HG02970 (cell line): Measurements from ENCODE around the gene DUSP5.
"Not testable (repeated sequence)": the region's sequence is repeated elsewhere in the genome, so short reads cannot be mapped to it uniquely, and the experiment has no call there.

Experiments
- ATAC-seq: cut with Tn5 transposase; IDR thresholded peaks from one replicate; pipeline ENCODE4 v1.9.1; 2021; ENCODE audit warnings: mild to moderate bottlenecking, moderate library complexity, moderate number of reproducible peaks; ENCODE audit not compliant: unreplicated experiment, low FRiP score

The DUSP5 gene

GRCh38 chr10:110512461-110513187 is 14.9 kb downstream of the DUSP5 start:
- ATAC-seq = no peak

GRCh38 chr10:110513949-110514348 is 16.2 kb downstream of the DUSP5 start:
- no peak for ATAC-seq

- ATAC-seq = no peak
These were observed 17.1 kb downstream of the DUSP5 start for GRCh38 chr10:110514848-110515247.

- ATAC-seq = no peak
These were observed 19.2 kb downstream of the DUSP5 start for GRCh38 chr10:110516815-110517492.

GRCh38 chr10:110522365-110522988 is 24.8 kb downstream of the DUSP5 start:
- no peak for ATAC-seq

GRCh38 chr10:110523736-110524135 is 26.0 kb downstream of the DUSP5 start:
- ATAC-seq = no peak

GRCh38 chr10:110524179-110524858 is 26.6 kb downstream of the DUSP5 start:
- no peak for ATAC-seq

GRCh38 chr10:110524859-110525232 is 27.1 kb downstream of the DUSP5 start:
- ATAC-seq = no peak

- no peak for ATAC-seq
These were observed 27.9 kb downstream of the DUSP5 start for GRCh38 chr10:110525349-110526260.

GRCh38 chr10:110527731-110528171 is 30.0 kb downstream of the DUSP5 start:
- no peak for ATAC-seq

GRCh38 chr10:110528224-110528996 is 30.7 kb downstream of the DUSP5 start:
- no peak for ATAC-seq

GRCh38 chr10:110528997-110529524 is 31.4 kb downstream of the DUSP5 start:
- not testable (repeated sequence) for ATAC-seq

GRCh38 chr10:110529596-110530011 is 31.9 kb downstream of the DUSP5 start:
- no peak for ATAC-seq

GRCh38 chr10:110530131-110530831 is 32.6 kb downstream of the DUSP5 start:
- no peak for ATAC-seq

- ATAC-seq = no peak
These were observed 34.0 kb downstream of the DUSP5 start for GRCh38 chr10:110531687-110532086.

GRCh38 chr10:110532628-110533027 is 34.9 kb downstream of the DUSP5 start:
- not testable (repeated sequence) for ATAC-seq

GRCh38 chr10:110533149-110533548 is 35.4 kb downstream of the DUSP5 start:
- no peak for ATAC-seq

GRCh38 chr10:110534571-110534970 is 36.9 kb downstream of the DUSP5 start:
- ATAC-seq = no peak
